H1 (cell line): ENCODE measurements around the gene SLC25A40. TPM values are rescaled to one million over a fixed set of nuclear protein-coding genes. Genes with fewer than 3 reads are reported as not detected.
A peak's percentile ranks its signal among the peaks of the same experiment; 100 is the strongest.

ENCODE experiments used
- CTCF ChIA-PET: fragments of 300-600 bp; sonication (Branson Sonifier 250); formaldehyde crosslinking; loops from one replicate; lab custom pipeline; 2021; ENCODE audit not compliant: partially characterized antibody; lab: Charles Lee
- POLR2A ChIA-PET: fragments of 300-600 bp; sonication (Branson Sonifier 250); formaldehyde crosslinking; loops from one replicate; lab custom pipeline; 2021; ENCODE audit warnings: inconsistent platforms; ENCODE audit not compliant: partially characterized antibody; lab: Charles Lee
- DNase-seq, 2 experiments: peaks; one replicate each; pipeline versions ENCODE4 v3.0.0 to v3.0.0-alpha.2; 2010 to 2022; ENCODE audit warnings: low spot score in 2 of 2, low read depth in 1 of 2, mixed read lengths in 1 of 2
- FAIRE-seq: peaks from 2 replicates; lab custom pipeline; 2011; peaks lifted over from hg19 to GRCh38; lab: Jason Lieb, UNC
- H2AFZ ChIP-seq: 2 replicates; pipeline ENCODE4 v1.8.1; 2012; ENCODE audit warnings: low read length, inconsistent platforms
- H2AK5ac ChIP-seq: 2 replicates; pipeline ENCODE4 v1.6.1; 2013; ENCODE audit warnings: low read depth, low read length
- H2BK120ac ChIP-seq: replicated peaks from 2 replicates; pipeline ENCODE3; 2013; ENCODE audit warnings: low read depth, low read length, inconsistent platforms
- H2BK12ac ChIP-seq: 2 replicates; pipeline ENCODE4 v1.6.1; 2013; ENCODE audit warnings: low read depth, low read length
- H2BK15ac ChIP-seq: 2 replicates; pipeline ENCODE4 v1.6.1; 2013; ENCODE audit warnings: low read length
- H2BK20ac ChIP-seq: 2 replicates; pipeline ENCODE4 v1.6.1; 2013; ENCODE audit warnings: low read length
- H2BK5ac ChIP-seq: 2 replicates; pipeline ENCODE4 v1.6.1; 2013; ENCODE audit warnings: low read depth, low read length
- H3K14ac ChIP-seq: 2 replicates; pipeline ENCODE4 v1.6.1; 2013; ENCODE audit warnings: inconsistent platforms; ENCODE audit not compliant: insufficient read length
- H3K18ac ChIP-seq: 2 replicates; pipeline ENCODE4 v1.6.1; 2013; ENCODE audit warnings: low read length; ENCODE audit errors: extremely low read depth
- H3K23ac ChIP-seq: 2 replicates; pipeline ENCODE4 v1.6.1; 2013; ENCODE audit warnings: inconsistent platforms; ENCODE audit not compliant: insufficient read length
- H3K23me2 ChIP-seq: 2 replicates; pipeline ENCODE4 v1.6.1; 2013; ENCODE audit warnings: low read depth, low read length
- H3K27ac ChIP-seq: 2 replicates; pipeline ENCODE4 v1.6.1; 2011; ENCODE audit warnings: low read depth, low read length, inconsistent platforms
- H3K27me3 ChIP-seq, 4 experiments: replicated peaks in 1 of 4; 1 replicate in 1 of 4; 2 replicates in 3 of 4; pipeline versions ENCODE4 v1.6.1 to v1.8.1; 2011 to 2013; ENCODE audit warnings: low read length in 3 of 4, mild to moderate bottlenecking in 3 of 4, inconsistent platforms in 2 of 4, mixed read lengths in 2 of 4, moderate library complexity in 1 of 4; ENCODE audit not compliant: control insufficient read depth in 3 of 4, insufficient read depth in 3 of 4; ENCODE audit errors: extremely low read depth in 1 of 4
- H3K36me3 ChIP-seq, 4 experiments: 2 replicates each; pipeline versions ENCODE4 v1.6.1 to v1.8.1; 2011 to 2013; ENCODE audit warnings: mild to moderate bottlenecking in 4 of 4, low read length in 3 of 4, moderate library complexity in 2 of 4, control low read depth in 1 of 4, inconsistent platforms in 1 of 4; ENCODE audit not compliant: insufficient read depth in 4 of 4, control insufficient read depth in 2 of 4
- H3K4ac ChIP-seq: replicated peaks from 2 replicates; pipeline ENCODE3; 2013; ENCODE audit warnings: low read length, low read depth, mixed read lengths, inconsistent platforms; ENCODE audit not compliant: insufficient read length
- H3K4me1 ChIP-seq, 4 experiments: replicated peaks in 1 of 4; 1 replicate in 1 of 4; 2 replicates in 3 of 4; pipeline versions ENCODE4 v1.6.1 to v1.8.1; 2011 to 2013; ENCODE audit warnings: low read length in 3 of 4, inconsistent platforms in 2 of 4, mixed read lengths in 1 of 4; ENCODE audit not compliant: insufficient read depth in 4 of 4, control insufficient read depth in 3 of 4
- H3K4me2 ChIP-seq, 2 experiments: 2 replicates each; pipeline versions ENCODE4 v1.6.1 to v1.8.1; 2011 to 2013; ENCODE audit warnings: low read depth in 2 of 2, low read length in 2 of 2, control low read depth in 1 of 2, inconsistent platforms in 1 of 2, mild to moderate bottlenecking in 1 of 2; ENCODE audit not compliant: insufficient read depth in 1 of 2
- H3K4me3 ChIP-seq, 4 experiments: fragments of 200-600, 300-600 bp in 1 of 4; sonication (generic), shearing (Covaris generic), sonication (Bioruptor Twin) in 1 of 4; 2 replicates each; pipeline versions ENCODE4 v1.5.1 to v1.8.1; 2011 to 2016; ENCODE audit warnings: low read length in 4 of 4, low read depth in 3 of 4, control low read depth in 2 of 4, inconsistent platforms in 2 of 4, mild to moderate bottlenecking in 2 of 4, mixed read lengths in 1 of 4, moderate library complexity in 1 of 4; ENCODE audit not compliant: insufficient read depth in 2 of 4; ENCODE audit errors: extremely low read depth in 1 of 4
- H3K56ac ChIP-seq: replicated peaks from 2 replicates; pipeline ENCODE3; 2013; ENCODE audit warnings: low read depth, mild to moderate bottlenecking, mixed read lengths, low read length, inconsistent platforms; ENCODE audit not compliant: insufficient read length
- H3K79me1 ChIP-seq: 2 replicates; pipeline ENCODE4 v1.6.1; 2013; ENCODE audit warnings: low read depth, low read length, control low read depth
- H3K79me2 ChIP-seq, 2 experiments: 2 replicates each; pipeline versions ENCODE4 v1.6.1 to v1.8.1; 2012 to 2013; ENCODE audit warnings: low read length in 2 of 2, mild to moderate bottlenecking in 2 of 2, inconsistent platforms in 1 of 2; ENCODE audit not compliant: insufficient read depth in 2 of 2, control insufficient read depth in 1 of 2
- H3K9ac ChIP-seq, 4 experiments: replicated peaks in 1 of 4; 1 replicate in 1 of 4; 2 replicates in 3 of 4; pipeline versions ENCODE4 v1.6.1 to v1.8.1; 2011 to 2013; ENCODE audit warnings: low read depth in 3 of 4, low read length in 3 of 4, control low read depth in 2 of 4, mild to moderate bottlenecking in 2 of 4, moderate library complexity in 2 of 4, inconsistent platforms in 1 of 4; ENCODE audit errors: extremely low read depth in 1 of 4
- H3K9me3 ChIP-seq, 2 experiments: 2 replicates each; pipeline versions ENCODE4 v1.6.1 to v1.8.1; 2012 to 2013; ENCODE audit warnings: mild to moderate bottlenecking in 2 of 2, moderate library complexity in 2 of 2, control low read depth in 1 of 2, inconsistent platforms in 1 of 2, low read depth in 1 of 2, low read length in 1 of 2, mixed read lengths in 1 of 2; ENCODE audit not compliant: insufficient read depth in 2 of 2
- H4K20me1 ChIP-seq, 2 experiments: replicated peaks in 1 of 2; 2 replicates each; pipeline versions ENCODE3 to v1.8.1; 2011 to 2013; ENCODE audit warnings: inconsistent platforms in 2 of 2, low read length in 2 of 2, mild to moderate bottlenecking in 1 of 2; ENCODE audit not compliant: insufficient read depth in 2 of 2, control insufficient read depth in 1 of 2
- H4K5ac ChIP-seq: 2 replicates; pipeline ENCODE4 v1.6.1; 2013; ENCODE audit warnings: low read length, low read depth, mixed read lengths, inconsistent platforms; ENCODE audit not compliant: insufficient read length
- H4K8ac ChIP-seq: 2 replicates; pipeline ENCODE4 v1.8.0; 2013; ENCODE audit warnings: mild to moderate bottlenecking, moderate library complexity, low read length, inconsistent platforms; ENCODE audit not compliant: insufficient read depth; ENCODE audit errors: extremely low read depth
- H4K91ac ChIP-seq: replicated peaks from 2 replicates; pipeline ENCODE3; 2013; ENCODE audit warnings: low read length, mixed read lengths, inconsistent platforms; ENCODE audit not compliant: insufficient read length
- BRCA1 ChIP-seq: IDR thresholded peaks from 2 replicates; pipeline ENCODE4 v1.6.1; 2012; ENCODE audit warnings: low read depth, low read length, improper control_type of control experiment
- CEBPB ChIP-seq: IDR thresholded peaks from 2 replicates; pipeline ENCODE4 v1.6.1; 2012; ENCODE audit warnings: low read depth, low read length
- CTCF ChIP-seq, 3 experiments: IDR thresholded peaks; 1 replicate in 2 of 3; 2 replicates in 1 of 3; pipeline versions ENCODE4 v1.5.1 to v1.6.1; 2011; ENCODE audit warnings: low read length in 3 of 3, mild to moderate bottlenecking in 3 of 3, inconsistent platforms in 2 of 3, low read depth in 1 of 3, moderate library complexity in 1 of 3; ENCODE audit not compliant: insufficient read depth in 1 of 3; ENCODE audit errors: control extremely low read depth in 1 of 3
- EGR1 ChIP-seq: IDR thresholded peaks from 2 replicates; pipeline ENCODE4 v1.6.1; 2011; ENCODE audit warnings: low read depth, low read length, borderline replicate concordance
- RBBP5 ChIP-seq: IDR thresholded peaks from 2 replicates; pipeline ENCODE4 v1.7.1; 2012; ENCODE audit warnings: low read depth, mild to moderate bottlenecking, inconsistent platforms, low read length, moderate library complexity, borderline replicate concordance
- WGBS, 2 experiments: shearing (Covaris generic) in 1 of 2; methylation state at CpG; one replicate each; pipeline versions ENCODE4 v1.1.6 to v1.1.7; 2013 to 2015; ENCODE audit warnings: low lambda C conversion rate in 2 of 2, mixed read lengths in 2 of 2, inconsistent platforms in 1 of 2, low coverage in 1 of 2, missing lambda C conversion rate in 1 of 2; ENCODE audit not compliant: insufficient replicate concordance in 2 of 2, insufficient coverage in 1 of 2, insufficient read length in 1 of 2; ENCODE audit errors: extremely low coverage in 1 of 2, missing lambda C conversion rate in 1 of 2; 5-methylcytosine and 5-hydroxymethylcytosine counted together
- polyA plus RNA-seq, 7 experiments: library from polyadenylated mRNA; depleted of rRNA in 3 of 7; stranded (reverse) in 5 of 7; unstranded in 2 of 7; fragments of >200 nt in 5 of 7; fragments of 200-250 nt in 2 of 7; gene quantifications; 1 replicate in 5 of 7; 2 replicates in 1 of 7; 4 replicates in 1 of 7; pipeline versions ENCODE4 v1.2.1 to v1.2.3, GENCODE V29; 2011 to 2013; ENCODE audit warnings: missing spikeins in 2 of 7, mixed read lengths in 2 of 7
- total RNA-seq: library from RNA; stranded (reverse); fragmentation: NEBNext Ultra II Directional; extraction: Animal tissue kit (Norgen Biotek cat#: 25700); gene quantifications from 2 replicates; pipeline ENCODE4 v1.2.1, GENCODE V29; 2021

SLC25A40 gene
- total and polyA plus RNA-seq, 2 of the 8 experiments (the other 6 are each of a cell fraction or from before 2014, with no cell fraction given): 6.5 to 17.3 TPM

DNA sequence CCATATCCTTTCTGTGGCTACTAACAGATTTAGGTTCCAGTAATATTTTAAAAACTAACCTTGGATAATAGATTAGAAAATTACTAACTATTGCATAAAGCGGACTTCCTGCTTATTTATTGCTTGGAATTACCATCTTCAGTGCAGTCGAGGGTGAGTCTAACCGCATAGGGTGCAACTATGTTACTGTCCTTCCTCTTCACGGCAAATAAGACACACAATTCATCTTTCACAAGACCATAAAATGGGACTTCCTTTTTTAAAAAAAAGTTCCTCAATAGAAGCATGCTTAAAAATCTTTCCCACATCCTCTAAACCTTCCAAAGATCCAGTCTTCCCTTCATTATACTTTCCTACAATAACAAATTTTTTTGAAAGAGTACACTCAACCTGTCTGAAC is 2.1 kb downstream of the SLC25A40 start:
- no peak overlapping the region; a peak in 1 of 4 replicates for H3K4me2 ChIP-seq

More for the DNA sequence above, 2.1 kb downstream of the SLC25A40 start:
- Histone ChIP-seq H3K4me3 (peak overlapping the region in 1 of 4 experiments; percentile 81; a peak in 2 of 8 replicates), H2BK5ac (no peak overlapping the region), H2BK120ac (no peak overlapping the region), H3K36me3 (peaks cover 0 to 16% (median 4%) of the 10 kb centered on the region in 4 experiments; a peak in 2 of 8 replicates), H4K91ac (no peak overlapping the region), H2BK20ac (no peak overlapping the region), H3K79me1 (peaks cover 3% of the 10 kb centered on the region; the same call in 1 of the 2 replicates), H3K27ac (no peak overlapping the region), H4K20me1 (peaks cover 0 to 2% of the 10 kb centered on the region in 2 experiments), H3K27me3 (no peaks in the 10 kb centered on the region), H3K14ac (no peak overlapping the region), H4K8ac (no peak overlapping the region), H3K23ac (no peak overlapping the region), H3K79me2 (peaks cover 6 to 68% of the 10 kb centered on the region in 2 experiments), H4K5ac (no peak overlapping the region), H2BK12ac (no peak overlapping the region), H3K4me1 (peaks cover 0 to 5% (median 0%) of the 10 kb centered on the region in 4 experiments; a peak in 2 of 7 replicates), H3K18ac (no peak overlapping the region), H3K9me3 (no peaks in the 10 kb centered on the region), H3K4ac (no peak overlapping the region), H2AK5ac (no peak overlapping the region), H2AFZ (no peak overlapping the region), H3K56ac (no peak overlapping the region), H2BK15ac (no peak overlapping the region), H3K23me2 (no peaks in the 10 kb centered on the region; the same call in 1 of the 2 replicates), H3K9ac (no peak overlapping the region)
- 88% methylated on average over 4 of the region's 4 CpGs; no CpG with 5 or more reads in 1 of the 2 experiments for WGBS, 2 experiments
- DNase-seq: no peak
- TF ChIP-seq CEBPB (no peak), BRCA1 (no peak), CTCF (IDR thresholded peaks at IDR 0.05; ENCODE audit: control extremely low read depth in 1 of 3, insufficient read depth in 1 of 3, low read depth in 1 of 3, low read length in 3 of 3) (no peak), RBBP5 (no peak), EGR1 (no peak)
- ChIA-PET POLR2A (no interaction called here), CTCF (interaction anchor here (1.3 kb wide), 1 partner anchor 13 kb away, joined by 3 read pairs; no protein-coding TSS in a partner anchor)
- FAIRE-seq: no peak
